B cell (primary cell): Measurements from ENCODE around the gene AGBL4. TPM values are rescaled to one million over a fixed set of nuclear protein-coding genes. Genes with fewer than 3 reads are reported as not detected.

Experiments
- ATAC-seq: fragments of 200-7000 bp; cut with Tn5 transposase; one replicate; pipeline ENCODE4 v1.10.0; 2021; ENCODE audit warnings: low read depth, mild to moderate bottlenecking, moderate number of reproducible peaks, moderate library complexity
- CTCF ChIA-PET: fragments of 350-600 bp; sonication (Branson Sonifier 250); formaldehyde crosslinking; loops from one replicate; lab custom pipeline; 2021; ENCODE audit warnings: antibody characterized with exemption, inconsistent platforms; lab: Charles Lee
- POLR2A ChIA-PET: fragments of 350-600 bp; sonication (Branson Sonifier 250); formaldehyde crosslinking; loops from one replicate; lab custom pipeline; 2021; ENCODE audit warnings: antibody characterized with exemption; lab: Charles Lee
- DNase-seq: peaks from one replicate; pipeline ENCODE4 v3.0.0; 2013
- H2AFZ ChIP-seq: 2 replicates; pipeline ENCODE4 v1.6.1; 2012; ENCODE audit warnings: mild to moderate bottlenecking, low read depth, low read length; ENCODE audit not compliant: insufficient read depth, poor library complexity, severe bottlenecking
- H3K27ac ChIP-seq, 2 donors: 1 replicate in 1 of 2; 2 replicates in 1 of 2; pipeline ENCODE4 v1.5.1; 2012 to 2013; ENCODE audit warnings: low read length in 2 of 2, mild to moderate bottlenecking in 2 of 2, moderate library complexity in 1 of 2
- H3K27me3 ChIP-seq, 4 experiments: fragments of 200-600 bp in 1 of 4; sonication (generic) in 1 of 4; replicated peaks in 1 of 4; 1 replicate in 2 of 4; 2 replicates in 2 of 4; pipeline versions ENCODE4 v1.6.1 to v1.7.0; 2013 to 2016; ENCODE audit warnings: low read length in 3 of 4, mild to moderate bottlenecking in 2 of 4, mixed read lengths in 1 of 4, moderate library complexity in 1 of 4; ENCODE audit not compliant: insufficient read depth in 4 of 4, control insufficient read depth in 3 of 4; ENCODE audit errors: control extremely low read depth in 1 of 4
- H3K36me3 ChIP-seq, 2 experiments: replicated peaks in 1 of 2; 1 replicate in 1 of 2; 2 replicates in 1 of 2; pipeline versions ENCODE4 v1.6.1 to v1.7.1; 2013; ENCODE audit warnings: low read length in 1 of 2; ENCODE audit not compliant: insufficient read depth in 2 of 2, control insufficient read depth in 1 of 2; ENCODE audit errors: control extremely low read depth in 1 of 2, extremely low read depth in 1 of 2
- H3K4me1 ChIP-seq, 2 donors: fragments of 200-600 bp in 1 of 2; sonication (generic) in 1 of 2; 1 replicate in 1 of 2; 2 replicates in 1 of 2; pipeline versions ENCODE4 v1.5.1 to v1.6.1; 2013 to 2017; ENCODE audit warnings: low read length in 2 of 2; ENCODE audit not compliant: control insufficient read depth in 2 of 2, insufficient read depth in 2 of 2
- H3K4me2 ChIP-seq: replicated peaks from 2 replicates; pipeline ENCODE3; 2012; ENCODE audit warnings: mild to moderate bottlenecking, low read depth, low read length; ENCODE audit not compliant: poor library complexity, severe bottlenecking
- H3K4me3 ChIP-seq, 5 experiments: fragments of 200-600 bp in 1 of 5; sonication (generic) in 1 of 5; 1 replicate in 3 of 5; 2 replicates in 2 of 5; pipeline versions ENCODE4 v1.5.1 to v1.7.0; 2011 to 2016; ENCODE audit warnings: low read length in 4 of 5, mild to moderate bottlenecking in 4 of 5, low read depth in 2 of 5, control low read depth in 1 of 5, moderate library complexity in 1 of 5; ENCODE audit not compliant: insufficient read depth in 1 of 5; ENCODE audit errors: control extremely low read depth in 1 of 5, extremely low read depth in 1 of 5
- H3K79me2 ChIP-seq: fragments of 200-600 bp; sonication (generic); one replicate; pipeline ENCODE4 v1.6.0; 2016; ENCODE audit warnings: low read length; ENCODE audit not compliant: control insufficient read depth, insufficient read depth
- H3K9ac ChIP-seq: fragments of 200-600 bp; sonication (generic); 2 replicates; pipeline ENCODE4 v1.6.1; 2017; ENCODE audit warnings: mild to moderate bottlenecking, low read length, moderate library complexity
- H3K9me3 ChIP-seq, 3 donors: one replicate each; pipeline versions ENCODE4 v1.6.1 to v1.7.1; 2013; ENCODE audit warnings: low read length in 2 of 3; ENCODE audit not compliant: control insufficient read depth in 2 of 3, insufficient read depth in 1 of 3; ENCODE audit errors: control extremely low read depth in 1 of 3
- H4K20me1 ChIP-seq: 2 replicates; pipeline ENCODE4 v1.6.0; 2012; ENCODE audit warnings: mild to moderate bottlenecking, low read length; ENCODE audit not compliant: insufficient read depth, control insufficient read depth, poor library complexity, severe bottlenecking
- H3K27ac Mint-ChIP-seq: one replicate; pipeline ENCODE4 v1.8.0; 2021; ENCODE audit warnings: mixed read lengths
- H3K27me3 Mint-ChIP-seq: one replicate; pipeline ENCODE4 v1.8.0; 2021; ENCODE audit warnings: mixed read lengths
- H3K4me1 Mint-ChIP-seq: one replicate; pipeline ENCODE4 v1.8.0; 2021; ENCODE audit warnings: mixed read lengths
- H3K4me3 Mint-ChIP-seq: one replicate; pipeline ENCODE4 v1.8.0; 2021; ENCODE audit warnings: mixed read lengths
- H3K9me3 Mint-ChIP-seq: one replicate; pipeline ENCODE4 v1.8.0; 2022; ENCODE audit warnings: mixed read lengths; ENCODE audit not compliant: insufficient read depth
- CTCF ChIP-seq: fragments of 200-600 bp; IDR thresholded peaks from one replicate; pipeline ENCODE4 v1.8.0; 2022; ENCODE audit warnings: antibody characterized with exemption, mild to moderate bottlenecking
- EZH2 ChIP-seq: IDR thresholded peaks from 2 replicates; pipeline ENCODE4 v1.6.1; 2012; ENCODE audit warnings: borderline replicate concordance, low read depth, mild to moderate bottlenecking, moderate library complexity, low read length; ENCODE audit not compliant: insufficient read depth, poor library complexity, severe bottlenecking
- WGBS: methylation state at CpG from one replicate; pipeline ENCODE4 v1.1.5; 2013; ENCODE audit warnings: missing lambda C conversion rate; ENCODE audit not compliant: insufficient coverage; 5-methylcytosine and 5-hydroxymethylcytosine counted together
- intact Hi-C: fragments of 100-400 bp; cut with micrococcal nuclease; formaldehyde crosslinking; loops from one replicate; pipeline ENCODE4 v1.10.0; 2022
- polyA plus RNA-seq: library from polyadenylated mRNA; depleted of rRNA; stranded (reverse); fragments of >200 nt; gene quantifications from 2 replicates; pipeline ENCODE4 v1.2.3, GENCODE V29; 2012
- total RNA-seq, 2 donors: library from RNA; stranded (reverse); fragments of 120-200 nt in 1 of 2; gene quantifications; 1 replicate in 1 of 2; 2 replicates in 1 of 2; pipeline versions ENCODE4 v1.2.3 to v1.2.4, GENCODE V29; 2013 to 2022

Gene AGBL4
- total and polyA plus RNA-seq, 2 donors (not counting 1 experiment from before 2014, with no cell fraction given) = 0.07 to 0.12 TPM

GRCh38 chr1:48775831-48776392 is 1247.8 kb downstream of the AGBL4 start:
- POLR2A ChIA-PET = interaction anchor here (0.7 to 1.7 kb wide), 3 partner anchors 15 to 23 kb away, joined by 3 to 4 read pairs (median 3); no protein-coding TSS in a partner anchor
- TF ChIP-seq CTCF (no peak), EZH2 (no peak)
- Mint-ChIP-seq H3K4me1 (peaks cover 70% of the 10 kb centered on the region), H3K9me3 (no peaks in the 10 kb centered on the region), H3K27ac (peak overlapping the region; percentile 95), H3K4me3 (peak overlapping the region; percentile 97), H3K27me3 (no peaks in the 10 kb centered on the region)
- peak; percentile 35 for DNase-seq
- peak overlapping the region; percentile 92 for H2AFZ ChIP-seq
- peak overlapping the region; percentile 59 to 85 (median 67) for H3K4me3 ChIP-seq
- H3K9me3 ChIP-seq = no peaks in the 10 kb centered on the region
- no peaks in the 10 kb centered on the region for H4K20me1 ChIP-seq
- H3K79me2 ChIP-seq = peaks cover 63% of the 10 kb centered on the region
- intact Hi-C loops = loop anchor here (1.0 to 2.0 kb wide), 2 partner anchors 8 to 41 kb away; no protein-coding TSS in a partner anchor
- peaks cover 11 to 23% of the 10 kb centered on the region in 2 experiments for H3K36me3 ChIP-seq
- H3K9ac ChIP-seq = peak overlapping the region; percentile 71
- CTCF ChIA-PET = interaction anchor here (0.6 to 6.1 kb wide), 9 partner anchors 9 to 42 kb away, joined by 3 to 41 read pairs (median 3); no protein-coding TSS in a partner anchor
- ATAC-seq = no peak
- H3K27me3 ChIP-seq = no peaks in the 10 kb centered on the region
- H3K4me1 ChIP-seq = peaks cover 61 to 70% of the 10 kb centered on the region in 2 donors
- peak overlapping the region; percentile 77 for H3K4me2 ChIP-seq
- WGBS = 5% methylated on average over 6 of the region's 7 CpGs
- peak overlapping the region; percentile 67 to 85 for H3K27ac ChIP-seq

DNA sequence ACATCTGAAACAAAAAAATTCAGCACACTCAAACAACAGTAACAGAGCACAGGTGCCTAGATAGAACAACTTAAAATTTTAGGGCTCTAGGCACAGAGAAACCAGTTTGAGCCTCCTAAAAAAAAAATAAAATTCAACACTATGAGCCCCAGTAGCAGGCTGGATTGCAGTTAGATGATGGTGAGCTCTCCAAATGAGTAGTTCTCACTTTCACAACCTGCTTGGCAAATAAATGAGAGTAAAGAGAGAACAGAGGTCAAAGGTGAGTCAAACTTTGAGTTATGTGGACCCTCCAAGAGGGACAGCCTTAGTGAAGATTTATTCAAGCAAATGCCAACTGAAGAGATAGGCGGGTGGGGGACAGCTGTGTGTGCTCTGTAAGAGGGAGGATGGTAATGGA is 1250.6 kb downstream of the AGBL4 start:
- Histone ChIP-seq H2AFZ (no peak overlapping the region), H3K27me3 (no peaks in the 10 kb centered on the region), H3K9ac (peak overlapping the region; percentile 13), H3K36me3 (peaks cover 12 to 39% of the 10 kb centered on the region in 2 experiments), H3K4me3 (no peak overlapping the region), H3K4me1 (peaks cover 85 to 86% of the 10 kb centered on the region in 2 donors), H3K9me3 (no peaks in the 10 kb centered on the region), H4K20me1 (no peaks in the 10 kb centered on the region), H3K27ac (peak overlapping the region; percentile 67 to 85), H3K79me2 (peaks cover 89% of the 10 kb centered on the region), H3K4me2 (peak overlapping the region; percentile 77)
- TF ChIP-seq CTCF (no peak), EZH2 (no peak)
- WGBS = 80% methylated on average over 1 of the region's 1 CpG
- ChIA-PET CTCF (interaction anchor here (1.1 to 6.1 kb wide), 6 partner anchors 18 to 96 kb away, joined by 3 to 41 read pairs (median 5); no protein-coding TSS in a partner anchor), POLR2A (no interaction called here)
- intact Hi-C loops = no loop called here
- Mint-ChIP-seq H3K4me3 (peak overlapping the region; percentile 14), H3K27me3 (no peaks in the 10 kb centered on the region), H3K9me3 (no peaks in the 10 kb centered on the region), H3K4me1 (peaks cover 93% of the 10 kb centered on the region), H3K27ac (peak overlapping the region; percentile 73)
- ATAC-seq (no peak), DNase-seq (no peak)
